OCI-LY1 (cell line): ENCODE data around the gene CDC45.

Experiments used
- H2AFZ ChIP-seq: fragments of 200-600 bp; sonication (generic), shearing (Covaris generic); 2 replicates; pipeline ENCODE4 v1.6.0; 2014; ENCODE audit warnings: antibody characterized with exemption, mild to moderate bottlenecking, low read length
- H3F3A ChIP-seq: fragments of 200-600 bp; sonication (generic), shearing (Covaris generic); 2 replicates; pipeline ENCODE4 v1.6.0; 2014; ENCODE audit warnings: mild to moderate bottlenecking, antibody characterized with exemption, low read length, moderate library complexity; ENCODE audit not compliant: insufficient read depth
- H3K27ac ChIP-seq: fragments of 200-600 bp; sonication (generic); 2 replicates; pipeline ENCODE4 v1.5.1; 2014; ENCODE audit warnings: low read length, mixed run types, mild to moderate bottlenecking, low read depth; ENCODE audit not compliant: poor library complexity, severe bottlenecking
- H3K27me3 ChIP-seq: fragments of 200-600 bp; sonication (generic); 2 replicates; pipeline ENCODE4 v1.6.0; 2014; ENCODE audit warnings: antibody characterized with exemption, mild to moderate bottlenecking, low read length, moderate library complexity; ENCODE audit not compliant: insufficient read depth
- H3K36me3 ChIP-seq: fragments of 200-600 bp; sonication (generic); 2 replicates; pipeline ENCODE4 v1.6.1; 2014; ENCODE audit warnings: mild to moderate bottlenecking, antibody characterized with exemption, low read length, moderate library complexity, mixed read lengths; ENCODE audit not compliant: insufficient read depth
- H3K4me1 ChIP-seq: fragments of 200-600 bp; sonication (generic); 2 replicates; pipeline ENCODE4 v1.5.1; 2014; ENCODE audit warnings: mild to moderate bottlenecking, low read length, moderate library complexity; ENCODE audit not compliant: insufficient read depth, severe bottlenecking
- H3K4me2 ChIP-seq: fragments of 200-600 bp; sonication (generic), shearing (Covaris generic); 2 replicates; pipeline ENCODE4 v1.6.1; 2014; ENCODE audit warnings: low read length
- H3K4me3 ChIP-seq: fragments of 200-600 bp; sonication (generic); 2 replicates; pipeline ENCODE4 v1.5.1; 2014; ENCODE audit warnings: low read length, low read depth, mild to moderate bottlenecking, mixed read lengths; ENCODE audit not compliant: poor library complexity, severe bottlenecking
- H3K79me2 ChIP-seq: fragments of 200-600 bp; shearing (Covaris generic); 2 replicates; pipeline ENCODE4 v1.6.1; 2016; ENCODE audit warnings: mixed run types, low read length, mixed read lengths; ENCODE audit not compliant: insufficient read depth
- H3K9ac ChIP-seq: fragments of 200-600 bp; sonication (generic), shearing (Covaris generic); 2 replicates; pipeline ENCODE4 v1.6.1; 2014; ENCODE audit warnings: mild to moderate bottlenecking, low read length, mixed read lengths
- H3K9me2 ChIP-seq: fragments of 200-600 bp; sonication (generic), shearing (Covaris generic); 2 replicates; pipeline ENCODE4 v1.6.1; 2014; ENCODE audit warnings: low read depth, mild to moderate bottlenecking, low read length, mixed read lengths
- H3K9me3 ChIP-seq: fragments of 200-600 bp; shearing (Covaris generic); 2 replicates; pipeline ENCODE4 v1.6.1; 2014; ENCODE audit warnings: low read length, mixed read lengths
- H4K20me1 ChIP-seq: fragments of 200-600 bp; sonication (generic), shearing (Covaris generic); 2 replicates; pipeline ENCODE4 v1.6.0; 2016; ENCODE audit warnings: mild to moderate bottlenecking, low read length; ENCODE audit not compliant: insufficient read depth
- CTCF ChIP-seq: fragments of 200-600 bp; sonication (generic), shearing (Covaris generic); IDR thresholded peaks from 2 replicates; pipeline ENCODE4 v1.5.1; 2017; ENCODE audit warnings: mild to moderate bottlenecking, antibody characterized with exemption, low read length, moderate library complexity, mixed read lengths
- EZH2 ChIP-seq: fragments of 200-600 bp; sonication (generic), shearing (Covaris generic); IDR thresholded peaks from 2 replicates; pipeline ENCODE4 v1.8.0; 2017; ENCODE audit warnings: borderline replicate concordance, mixed run types, mild to moderate bottlenecking, antibody characterized with exemption, low read length, moderate library complexity, mixed read lengths

Gene CDC45

GRCh38 chr22:19505735-19506126, 26.0 kb downstream of the CDC45 start:
- no peak overlapping the region for H3K4me3 ChIP-seq
- no peak overlapping the region for H3K27ac ChIP-seq
- TF ChIP-seq CTCF: no peak
- no peaks in the 10 kb centered on the region for H4K20me1 ChIP-seq
- H3K9me2 ChIP-seq: no peaks in the 10 kb centered on the region
- no peak overlapping the region for H3K9ac ChIP-seq
- H3K27me3 ChIP-seq: no peaks in the 10 kb centered on the region
- H3K4me1 ChIP-seq: no peaks in the 10 kb centered on the region
- H3K4me2 ChIP-seq: no peak overlapping the region
- H3K36me3 ChIP-seq: peaks cover 44% of the 10 kb centered on the region
- no peaks in the 10 kb centered on the region for H3K9me3 ChIP-seq
- H3K79me2 ChIP-seq: no peaks in the 10 kb centered on the region
- no peaks in the 10 kb centered on the region for H3F3A ChIP-seq
- no peak overlapping the region for H2AFZ ChIP-seq

GRCh38 chr22:19506212-19506611, 26.5 kb downstream of the CDC45 start:
- Histone ChIP-seq H3K79me2 (no peaks in the 10 kb centered on the region), H3K4me3 (no peak overlapping the region), H3K36me3 (peaks cover 48% of the 10 kb centered on the region), H3K27me3 (no peaks in the 10 kb centered on the region), H3K27ac (no peak overlapping the region), H3K9ac (no peak overlapping the region), H3F3A (no peaks in the 10 kb centered on the region), H3K9me2 (no peaks in the 10 kb centered on the region), H3K4me1 (no peaks in the 10 kb centered on the region), H3K4me2 (no peak overlapping the region), H2AFZ (no peak overlapping the region), H3K9me3 (no peaks in the 10 kb centered on the region), H4K20me1 (no peaks in the 10 kb centered on the region)
- TF ChIP-seq CTCF (no peak), EZH2 (no peak)

- no peaks in the 10 kb centered on the region for H3F3A ChIP-seq
- H3K27me3 ChIP-seq: no peaks in the 10 kb centered on the region
- no peaks in the 10 kb centered on the region for H4K20me1 ChIP-seq
- H3K79me2 ChIP-seq: no peaks in the 10 kb centered on the region
- no peak overlapping the region for H3K9ac ChIP-seq
- no peaks in the 10 kb centered on the region for H3K9me2 ChIP-seq
- TF ChIP-seq EZH2 (no peak), CTCF (no peak)
- H3K27ac ChIP-seq: no peak overlapping the region
- no peak overlapping the region for H2AFZ ChIP-seq
- H3K4me1 ChIP-seq: no peaks in the 10 kb centered on the region
- H3K9me3 ChIP-seq: no peaks in the 10 kb centered on the region
- no peak overlapping the region for H3K4me3 ChIP-seq
- H3K36me3 ChIP-seq: peaks cover 61% of the 10 kb centered on the region
- no peak overlapping the region for H3K4me2 ChIP-seq
Observed at GRCh38 chr22:19507534-19507861, 27.8 kb downstream of the CDC45 start.
